ENCODE measurements around the gene OR52I1.

Gene OR52I1

GRCh38 chr11:4619514-4619913, 25.7 kb downstream of the OR52I1 start:
- no peaks in the 10 kb centered on the region for H3K36me3 ChIP-seq (replicated peaks; ENCODE audit: insufficient read depth, low read length)
- no peak overlapping the region for H3K9ac ChIP-seq (ENCODE audit: low read length)
- H3F3A ChIP-seq (ENCODE audit: insufficient read depth, low read length): no peaks in the 10 kb centered on the region
- no peaks in the 10 kb centered on the region for H4K20me1 ChIP-seq (ENCODE audit: insufficient read depth, low read length)
- no peak overlapping the region for H3K4me2 ChIP-seq (ENCODE audit: low read depth, low read length)
- DNase-seq: no peak
- no peaks in the 10 kb centered on the region for H3K27me3 ChIP-seq (replicated peaks; ENCODE audit: insufficient read depth, low read length)
- no peaks in the 10 kb centered on the region for H3K4me1 ChIP-seq (ENCODE audit: low read length)
- H3K9me3 ChIP-seq (replicated peaks; ENCODE audit: insufficient read depth, low read length): no peaks in the 10 kb centered on the region
- no peaks in the 10 kb centered on the region for H3K9me2 ChIP-seq (replicated peaks; ENCODE audit: insufficient read depth, low read length)
- H3K27ac ChIP-seq (ENCODE audit: low read length): no peak overlapping the region
- H3K4me3 ChIP-seq (ENCODE audit: low read length): no peak overlapping the region
- H2AFZ ChIP-seq (ENCODE audit: low read length): no peak overlapping the region
- no peak for TF ChIP-seq EZH2 (optimal IDR thresholded peaks at IDR 0.05; ENCODE audit: low read depth, low read length)
- no peak for TF ChIP-seq EZH2phosphoT487 (IDR thresholded peaks at IDR 0.05; ENCODE audit: low read length)
- TF ChIP-seq CTCF (IDR thresholded peaks at IDR 0.05; ENCODE audit: low read length): no peak
- no peaks in the 10 kb centered on the region for H3K79me2 ChIP-seq (ENCODE audit: low read length)

- H2AFZ ChIP-seq (ENCODE audit: low read length): no peak overlapping the region
- H3K4me2 ChIP-seq (ENCODE audit: low read depth, low read length): no peak overlapping the region
- H3F3A ChIP-seq (ENCODE audit: insufficient read depth, low read length): no peaks in the 10 kb centered on the region
- H3K79me2 ChIP-seq (ENCODE audit: low read length): no peaks in the 10 kb centered on the region
- no peaks in the 10 kb centered on the region for H4K20me1 ChIP-seq (ENCODE audit: insufficient read depth, low read length)
- no peaks in the 10 kb centered on the region for H3K9me2 ChIP-seq (replicated peaks; ENCODE audit: insufficient read depth, low read length)
- no peaks in the 10 kb centered on the region for H3K4me1 ChIP-seq (ENCODE audit: low read length)
- DNase-seq: peak; percentile 82
- no peak overlapping the region for H3K9ac ChIP-seq (ENCODE audit: low read length)
- TF ChIP-seq EZH2 (optimal IDR thresholded peaks at IDR 0.05; ENCODE audit: low read depth, low read length) (no peak), EZH2phosphoT487 (IDR thresholded peaks at IDR 0.05; ENCODE audit: low read length) (no peak), CTCF (IDR thresholded peaks at IDR 0.05; ENCODE audit: low read length) (peak; percentile 80)
- no peak overlapping the region for H3K4me3 ChIP-seq (ENCODE audit: low read length)
- H3K27me3 ChIP-seq (replicated peaks; ENCODE audit: insufficient read depth, low read length): no peaks in the 10 kb centered on the region
- H3K36me3 ChIP-seq (replicated peaks; ENCODE audit: insufficient read depth, low read length): no peaks in the 10 kb centered on the region
- no peaks in the 10 kb centered on the region for H3K9me3 ChIP-seq (replicated peaks; ENCODE audit: insufficient read depth, low read length)
- H3K27ac ChIP-seq (ENCODE audit: low read length): no peak overlapping the region
These were observed 32.6 kb downstream of the OR52I1 start for GRCh38 chr11:4626207-4627099.

- Histone ChIP-seq H3K9ac (ENCODE audit: low read length) (no peak overlapping the region), H3K27me3 (replicated peaks; ENCODE audit: insufficient read depth, low read length) (no peaks in the 10 kb centered on the region), H3F3A (ENCODE audit: insufficient read depth, low read length) (no peaks in the 10 kb centered on the region), H3K4me2 (ENCODE audit: low read depth, low read length) (no peak overlapping the region), H4K20me1 (ENCODE audit: insufficient read depth, low read length) (no peaks in the 10 kb centered on the region), H3K4me1 (ENCODE audit: low read length) (no peaks in the 10 kb centered on the region), H3K9me3 (replicated peaks; ENCODE audit: insufficient read depth, low read length) (no peaks in the 10 kb centered on the region), H3K36me3 (replicated peaks; ENCODE audit: insufficient read depth, low read length) (no peaks in the 10 kb centered on the region), H3K79me2 (ENCODE audit: low read length) (no peaks in the 10 kb centered on the region), H3K27ac (ENCODE audit: low read length) (no peak overlapping the region), H3K4me3 (ENCODE audit: low read length) (no peak overlapping the region), H2AFZ (ENCODE audit: low read length) (no peak overlapping the region), H3K9me2 (replicated peaks; ENCODE audit: insufficient read depth, low read length) (no peaks in the 10 kb centered on the region)
- no peak for TF ChIP-seq CTCF (IDR thresholded peaks at IDR 0.05; ENCODE audit: low read length)
- TF ChIP-seq EZH2 (optimal IDR thresholded peaks at IDR 0.05; ENCODE audit: low read depth, low read length): no peak
- TF ChIP-seq EZH2phosphoT487 (IDR thresholded peaks at IDR 0.05; ENCODE audit: low read length): no peak
- DNase-seq: no peak
These were observed 42.3 kb downstream of the OR52I1 start for GRCh38 chr11:4636136-4636535.
